Measurements from ENCODE around the gene IL22.

DNA sequence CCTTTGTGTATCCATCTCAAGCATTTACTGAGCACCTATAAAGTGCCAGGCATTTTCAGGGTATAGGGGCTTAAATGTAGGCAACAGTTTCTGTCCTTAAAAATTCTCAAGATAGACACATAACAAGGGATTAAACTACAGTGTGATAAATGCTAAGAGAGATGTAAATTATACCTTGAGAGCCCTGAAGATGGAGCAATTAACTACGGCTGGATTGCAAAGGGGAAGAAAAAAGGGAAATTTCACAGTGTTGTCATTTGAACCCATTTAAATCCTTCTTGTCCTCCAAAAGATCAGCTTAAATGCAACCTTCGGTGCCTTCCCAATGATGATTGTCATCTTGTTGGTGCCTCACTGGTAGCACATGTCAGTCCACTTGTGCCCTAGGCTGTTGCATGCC lies 16.3 kb downstream of the IL22 start:
- TF ChIP-seq, protein P1, sequence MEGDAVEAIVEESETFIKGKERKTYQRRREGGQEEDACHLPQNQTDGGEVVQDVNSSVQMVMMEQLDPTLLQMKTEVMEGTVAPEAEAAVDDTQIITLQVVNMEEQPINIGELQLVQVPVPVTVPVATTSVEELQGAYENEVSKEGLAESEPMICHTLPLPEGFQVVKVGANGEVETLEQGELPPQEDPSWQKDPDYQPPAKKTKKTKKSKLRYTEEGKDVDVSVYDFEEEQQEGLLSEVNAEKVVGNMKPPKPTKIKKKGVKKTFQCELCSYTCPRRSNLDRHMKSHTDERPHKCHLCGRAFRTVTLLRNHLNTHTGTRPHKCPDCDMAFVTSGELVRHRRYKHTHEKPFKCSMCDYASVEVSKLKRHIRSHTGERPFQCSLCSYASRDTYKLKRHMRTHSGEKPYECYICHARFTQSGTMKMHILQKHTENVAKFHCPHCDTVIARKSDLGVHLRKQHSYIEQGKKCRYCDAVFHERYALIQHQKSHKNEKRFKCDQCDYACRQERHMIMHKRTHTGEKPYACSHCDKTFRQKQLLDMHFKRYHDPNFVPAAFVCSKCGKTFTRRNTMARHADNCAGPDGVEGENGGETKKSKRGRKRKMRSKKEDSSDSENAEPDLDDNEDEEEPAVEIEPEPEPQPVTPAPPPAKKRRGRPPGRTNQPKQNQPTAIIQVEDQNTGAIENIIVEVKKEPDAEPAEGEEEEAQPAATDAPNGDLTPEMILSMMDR (optimal IDR thresholded peaks at IDR 0.05 in 1 of 3, IDR thresholded peaks at IDR 0.05 in 1 of 3, conservative IDR thresholded peaks at IDR 0.05 in 1 of 3; ENCODE audit: extremely low read depth in 1 of 3, insufficient read depth in 2 of 3, low read length in 3 of 3), result no peak
- TF ChIP-seq EZH2 (IDR thresholded peaks at IDR 0.05; ENCODE audit: low read length), result no peak

Data from keratinocyte (primary cell).